Lung (tissue), 12 donors: ENCODE results near the gene ZDHHC24. TPM values are rescaled to one million over a fixed set of nuclear protein-coding genes. Genes with fewer than 3 reads are reported as not detected.

ENCODE experiments used
- ATAC-seq: fragments of 200-7000 bp; cut with Tn5 transposase; one replicate; pipeline ENCODE4 v1.9.1; 2020; ENCODE audit warnings: moderate number of reproducible peaks; ENCODE audit not compliant: insufficient read depth, low FRiP score
- DNase-seq, 3 donors: peaks; one replicate each; pipeline ENCODE4 v3.0.0-alpha.2; 2013 to 2017
- H3K27ac ChIP-seq, 2 donors: one replicate each; pipeline ENCODE4 v1.5.1; 2013; ENCODE audit warnings: mild to moderate bottlenecking in 2 of 2, moderate library complexity in 2 of 2, control low read depth in 1 of 2, inconsistent platforms in 1 of 2, low read depth in 1 of 2, low read length in 1 of 2
- H3K27me3 ChIP-seq, 3 donors: one replicate each; pipeline ENCODE4 v1.5.1; 2013; ENCODE audit warnings: low read length in 2 of 3; ENCODE audit not compliant: control insufficient read depth in 3 of 3, insufficient read depth in 3 of 3
- H3K36me3 ChIP-seq, 4 donors: one replicate each; pipeline ENCODE4 v1.5.1; 2013; ENCODE audit warnings: low read length in 4 of 4, mild to moderate bottlenecking in 1 of 4, moderate library complexity in 1 of 4; ENCODE audit not compliant: control insufficient read depth in 4 of 4, insufficient read depth in 4 of 4
- H3K4me1 ChIP-seq, 5 donors: one replicate each; pipeline ENCODE4 v1.5.1; 2013; ENCODE audit warnings: low read length in 5 of 5, mild to moderate bottlenecking in 2 of 5, moderate library complexity in 1 of 5; ENCODE audit not compliant: control insufficient read depth in 5 of 5, insufficient read depth in 5 of 5
- H3K4me3 ChIP-seq: one replicate; pipeline ENCODE4 v1.5.1; 2013; ENCODE audit warnings: mild to moderate bottlenecking, control low read depth, moderate library complexity
- H3K9ac ChIP-seq, 2 donors: one replicate each; pipeline ENCODE4 v1.5.1; 2013; ENCODE audit warnings: low read length in 2 of 2, control low read depth in 1 of 2; ENCODE audit not compliant: insufficient read depth in 1 of 2
- H3K9me3 ChIP-seq, 4 donors: one replicate each; pipeline ENCODE4 v1.5.1; 2013; ENCODE audit warnings: low read length in 3 of 4, mild to moderate bottlenecking in 1 of 4, moderate library complexity in 1 of 4; ENCODE audit not compliant: control insufficient read depth in 4 of 4, insufficient read depth in 3 of 4
- CTCF ChIP-seq: IDR thresholded peaks from 2 replicates; pipeline ENCODE4 v1.5.1; 2012; ENCODE audit warnings: mild to moderate bottlenecking; ENCODE audit errors: control extremely low read depth, extremely low read depth
- WGBS, 2 donors: extraction: QIAGEN DNeasy Blood & Tissue Kit; methylation state at CpG; one replicate each; pipeline ENCODE4 v1.1.7; 2013; 5-methylcytosine and 5-hydroxymethylcytosine counted together
- polyA plus RNA-seq, 2 donors: library from polyadenylated mRNA; stranded (reverse); fragments of 200-250 nt; gene quantifications; one replicate each; pipeline ENCODE4 v1.2.1, GENCODE V29; 2013
- total RNA-seq, 2 donors: library from RNA; depleted of rRNA in 1 of 2; stranded (reverse); fragments of >200 nt in 1 of 2; gene quantifications; one replicate each; pipeline ENCODE4 v1.2.1, GENCODE V29; 2014 to 2021
- donor health status: control.
- donor health status: control.
- donor health status: Bipolar disorder and iron deficiency.
- donor health status: healthy.
- donor health status: DM: yes; HTN: yes; CAD: no.

The ZDHHC24 gene
- total and polyA plus RNA-seq, 4 donors = 6.8 to 21.6 (median 11.5) TPM

- Histone ChIP-seq H3K36me3 (peaks cover 0 to 18% (median 11%) of the 10 kb centered on the region in 4 donors), H3K4me1 (peaks cover 0 to 1% (median 0%) of the 10 kb centered on the region in 5 donors), H3K27ac (no peak overlapping the region), H3K4me3 (no peak overlapping the region), H3K9ac (no peak overlapping the region), H3K9me3 (no peaks in the 10 kb centered on the region), H3K27me3 (no peaks in the 10 kb centered on the region)
- ATAC-seq (no peak), DNase-seq (no peak)
- WGBS, 2 donors = 94 to 95% methylated on average over 11 of the region's 11 CpGs
- TF ChIP-seq CTCF = no peak
Observed at GRCh38 chr11:66473167-66473566, 72.7 kb downstream of the ZDHHC24 start.

GRCh38 chr11:66472054-66472453, 73.8 kb downstream of the ZDHHC24 start:
- no peak overlapping the region for H3K9ac ChIP-seq
- no peaks in the 10 kb centered on the region for H3K27me3 ChIP-seq
- H3K4me3 ChIP-seq = no peak overlapping the region
- H3K4me1 ChIP-seq = peaks cover 0 to 11% (median 4%) of the 10 kb centered on the region in 5 donors
- no peak for DNase-seq
- 93 to 96% methylated on average over 9 of the region's 9 CpGs for WGBS, 2 donors
- no peak overlapping the region for H3K27ac ChIP-seq
- no peak for ATAC-seq
- no peaks in the 10 kb centered on the region for H3K9me3 ChIP-seq
- H3K36me3 ChIP-seq = peaks cover 0 to 18% (median 11%) of the 10 kb centered on the region in 4 donors
- TF ChIP-seq CTCF = no peak

GRCh38 chr11:66471142-66471541, 74.7 kb downstream of the ZDHHC24 start:
- Histone ChIP-seq H3K9me3 (no peaks in the 10 kb centered on the region), H3K36me3 (peaks cover 0 to 18% (median 11%) of the 10 kb centered on the region in 4 donors), H3K27me3 (no peaks in the 10 kb centered on the region), H3K27ac (no peak overlapping the region), H3K9ac (no peak overlapping the region), H3K4me1 (peaks cover 0 to 11% (median 4%) of the 10 kb centered on the region in 5 donors), H3K4me3 (no peak overlapping the region)
- DNase-seq (no peak), ATAC-seq (no peak)
- no peak for TF ChIP-seq CTCF
- 96 to 97% methylated on average over 16 of the region's 16 CpGs for WGBS, 2 donors

Other genes with a start within 250 kb of the ZDHHC24 start
- 10 to 100 TPM; 25.9 to 53.5 TPM for gene CD248, start 229.0 kb downstream of the ZDHHC24 start, total RNA-seq
- 10 to 100 TPM in 1 of 2 donors, 1 to 10 TPM in 1; 9.2 to 20.1 TPM for gene CD248, start 229.0 kb downstream of the ZDHHC24 start, polyA plus RNA-seq
- gene RIN1, start 209.6 kb downstream of the ZDHHC24 start, total RNA-seq = 10 to 100 TPM in 1 of 2 donors, 1 to 10 TPM in 1; 1.9 to 15.1 TPM
- gene RIN1, start 209.6 kb downstream of the ZDHHC24 start, polyA plus RNA-seq = 10 to 100 TPM in 1 of 2 donors, 1 to 10 TPM in 1; 6.9 to 12.4 TPM
- 10 to 100 TPM; 23.7 to 38.0 TPM for gene BRMS1, start 200.9 kb downstream of the ZDHHC24 start, total RNA-seq
- gene BRMS1, start 200.9 kb downstream of the ZDHHC24 start, polyA plus RNA-seq = 10 to 100 TPM; 60.4 to 88.7 TPM
- gene B4GAT1, start 198.4 kb downstream of the ZDHHC24 start, total RNA-seq = 10 to 100 TPM; 27.6 to 28.0 TPM
- 10 to 100 TPM; 18.2 to 20.3 TPM for gene B4GAT1, start 198.4 kb downstream of the ZDHHC24 start, polyA plus RNA-seq
- 10 to 100 TPM in 1 of 2 donors, 1 to 10 TPM in 1; 6.5 to 19.4 TPM for gene SLC29A2, start 174.3 kb downstream of the ZDHHC24 start, total RNA-seq
- gene SLC29A2, start 174.3 kb downstream of the ZDHHC24 start, polyA plus RNA-seq = 10 to 100 TPM; 13.1 to 14.3 TPM
- under 1 TPM; 0.06 to 0.09 TPM for gene NPAS4, start 125.0 kb downstream of the ZDHHC24 start, total RNA-seq
- gene NPAS4, start 125.0 kb downstream of the ZDHHC24 start, polyA plus RNA-seq = under 1 TPM; 0.07 to 0.14 TPM
- 10 to 100 TPM; 32.7 to 46.6 TPM for gene MRPL11, start 107.2 kb downstream of the ZDHHC24 start, total RNA-seq
- gene MRPL11, start 107.2 kb downstream of the ZDHHC24 start, polyA plus RNA-seq = 10 to 100 TPM; 35.8 to 56.8 TPM
- gene PELI3, start 79.1 kb downstream of the ZDHHC24 start, total RNA-seq = 10 to 100 TPM in 1 of 2 donors, 1 to 10 TPM in 1; 4.9 to 12.6 TPM
- gene PELI3, start 79.1 kb downstream of the ZDHHC24 start, polyA plus RNA-seq = 1 to 10 TPM; 6.1 to 8.9 TPM
- gene DPP3, start 65.6 kb downstream of the ZDHHC24 start, total RNA-seq = 10 to 100 TPM; 25.5 to 76.3 TPM
- gene DPP3, start 65.6 kb downstream of the ZDHHC24 start, polyA plus RNA-seq = 10 to 100 TPM; 25.4 to 63.9 TPM
- gene BBS1, start 35.4 kb downstream of the ZDHHC24 start, total RNA-seq = 10 to 100 TPM; 41.4 to 75.6 TPM
- 10 to 100 TPM; 12.5 to 17.3 TPM for gene BBS1, start 35.4 kb downstream of the ZDHHC24 start, polyA plus RNA-seq
- under 1 TPM in 1 of 2 donors, not detected in 1; 0.15 TPM for gene ACTN3, start 855 bp upstream of the ZDHHC24 start, total RNA-seq
- gene ACTN3, start 855 bp upstream of the ZDHHC24 start, polyA plus RNA-seq = under 1 TPM; 0.04 to 0.07 TPM
- 10 to 100 TPM in 1 of 2 donors, 1 to 10 TPM in 1; 7.7 to 39.6 TPM for gene CTSF, start 22.6 kb upstream of the ZDHHC24 start, total RNA-seq
- 1 to 10 TPM; 6.6 to 8.2 TPM for gene CTSF, start 22.6 kb upstream of the ZDHHC24 start, polyA plus RNA-seq
- gene CCDC87, start 47.0 kb upstream of the ZDHHC24 start, total RNA-seq = under 1 TPM; 0.28 to 0.67 TPM
- under 1 TPM; 0.12 to 0.15 TPM for gene CCDC87, start 47.0 kb upstream of the ZDHHC24 start, polyA plus RNA-seq
- 10 to 100 TPM; 35.9 to 36.5 TPM for gene CCS, start 47.1 kb upstream of the ZDHHC24 start, total RNA-seq
- 10 to 100 TPM; 32.7 to 52.2 TPM for gene CCS, start 47.1 kb upstream of the ZDHHC24 start, polyA plus RNA-seq
- 10 to 100 TPM; 67.8 to 96.3 TPM for gene RBM14, start 70.6 kb upstream of the ZDHHC24 start, total RNA-seq
- 10 to 100 TPM; 34.1 to 38.0 TPM for gene RBM14, start 70.6 kb upstream of the ZDHHC24 start, polyA plus RNA-seq
- gene RBM4, start 92.7 kb upstream of the ZDHHC24 start, total RNA-seq = 100 to 1,000 TPM; 102 to 153 TPM
- 10 to 100 TPM; 77.2 to 98.8 TPM for gene RBM4, start 92.7 kb upstream of the ZDHHC24 start, polyA plus RNA-seq
- gene RBM4B, start 131.8 kb upstream of the ZDHHC24 start, total RNA-seq = 10 to 100 TPM; 12.3 to 33.9 TPM
- gene RBM4B, start 131.8 kb upstream of the ZDHHC24 start, polyA plus RNA-seq = 1 to 10 TPM; 9.4 to 10.0 TPM
- 10 to 100 TPM; 13.2 to 16.1 TPM for gene SPTBN2, start 183.2 kb upstream of the ZDHHC24 start, total RNA-seq
- 1 to 10 TPM; 4.7 to 9.4 TPM for gene SPTBN2, start 183.2 kb upstream of the ZDHHC24 start, polyA plus RNA-seq